ENCODE data around the gene SMAD7.
"Not testable (repeated sequence)": the region's sequence is repeated elsewhere in the genome, so short reads cannot be mapped to it uniquely, and the experiment has no call there.

Gene SMAD7

GRCh38 chr18:48875314-48875941 lies 75.3 kb downstream of the SMAD7 start:
- in situ Hi-C loops (cut with MboI; ENCODE audit: low sequenced_read_pairs), result no loop called here
- H3K4me1 ChIP-seq, result no peaks in the 10 kb centered on the region

GRCh38 chr18:48874701-48875162 lies 76.0 kb downstream of the SMAD7 start:
- Histone ChIP-seq H3K27me3 (ENCODE audit: low read depth) (no peaks in the 10 kb centered on the region), H3K4me1 (no peaks in the 10 kb centered on the region), H3K9me3 (no peaks in the 10 kb centered on the region), H3K4me3 (no peak overlapping the region), H3K36me3 (replicated peaks) (no peaks in the 10 kb centered on the region)
- in situ Hi-C loops (cut with MboI; ENCODE audit: low sequenced_read_pairs), result no loop called here
- no peak for DNase-seq (ENCODE audit: low spot score in 2 of 2)

More at GRCh38 chr18:48875314-48875941, 75.3 kb downstream of the SMAD7 start:
- Histone ChIP-seq H3K27me3 (ENCODE audit: low read depth) (no peaks in the 10 kb centered on the region), H3K4me3 (no peak overlapping the region), H3K9me3 (no peaks in the 10 kb centered on the region), H3K36me3 (replicated peaks) (no peaks in the 10 kb centered on the region)
- no peak for DNase-seq (ENCODE audit: low spot score in 2 of 2)

GRCh38 chr18:48874233-48874632 lies 76.5 kb downstream of the SMAD7 start:
- Histone ChIP-seq H3K36me3 (replicated peaks) (no peaks in the 10 kb centered on the region), H3K27me3 (ENCODE audit: low read depth) (no peaks in the 10 kb centered on the region), H3K4me1 (no peaks in the 10 kb centered on the region), H3K4me3 (no peak overlapping the region), H3K9me3 (no peaks in the 10 kb centered on the region)
- in situ Hi-C loops (cut with MboI; ENCODE audit: low sequenced_read_pairs), result no loop called here
- DNase-seq (ENCODE audit: low spot score in 2 of 2), result no peak

- Histone ChIP-seq H3K36me3 (replicated peaks) (no peaks in the 10 kb centered on the region), H3K27me3 (ENCODE audit: low read depth) (no peaks in the 10 kb centered on the region), H3K9me3 (no peaks in the 10 kb centered on the region), H3K4me3 (no peak overlapping the region), H3K4me1 (no peaks in the 10 kb centered on the region)
- in situ Hi-C loops (cut with MboI; ENCODE audit: low sequenced_read_pairs), result no loop called here
- DNase-seq (ENCODE audit: low spot score in 2 of 2), result no peak
Observed at GRCh38 chr18:48872234-48873145, 78.3 kb downstream of the SMAD7 start.

GRCh38 chr18:48871391-48872166 lies 79.2 kb downstream of the SMAD7 start:
- Histone ChIP-seq H3K9me3 (no peaks in the 10 kb centered on the region), H3K4me1 (no peaks in the 10 kb centered on the region), H3K36me3 (replicated peaks) (no peaks in the 10 kb centered on the region), H3K4me3 (no peak overlapping the region), H3K27me3 (ENCODE audit: low read depth) (no peaks in the 10 kb centered on the region)
- no peak for DNase-seq (ENCODE audit: low spot score in 2 of 2)
- in situ Hi-C loops (cut with MboI; ENCODE audit: low sequenced_read_pairs), result no loop called here

GRCh38 chr18:48870926-48871325 lies 79.8 kb downstream of the SMAD7 start:
- DNase-seq (ENCODE audit: low spot score in 2 of 2); H3K9me3 ChIP-seq; H3K36me3 ChIP-seq (replicated peaks); H3K4me3 ChIP-seq; H3K27me3 ChIP-seq (ENCODE audit: low read depth); H3K4me1 ChIP-seq; in situ Hi-C loops (cut with MboI; ENCODE audit: low sequenced_read_pairs): not testable (repeated sequence)

Measured in HAP-1 (cell line).